ENCODE results near the gene CCDC201. TPM values are rescaled to one million over a fixed set of nuclear protein-coding genes. Genes with fewer than 3 reads are reported as not detected.
A peak's percentile ranks its signal among the peaks of the same experiment; 100 is the strongest.

Gene CCDC201, protein sequence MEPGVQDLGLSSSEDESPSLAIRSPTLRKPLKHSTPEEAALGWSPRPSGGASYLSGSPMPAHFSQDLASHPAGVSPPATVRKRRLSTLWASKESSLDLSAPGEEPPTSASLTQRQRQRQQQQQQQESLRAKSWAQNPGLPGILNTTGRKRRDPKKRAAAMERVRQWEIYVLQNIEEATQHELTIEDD
- not detected for total RNA-seq
- not detected for polyA plus RNA-seq
- 0 reads per million in 6 experiments for total RNA-seq

GRCh38 chr7:45873035-45873354 lies at the start of gene CCDC201:
CCDC201 (minus strand) TSS chr7:45873082; CDS start chr7:45873007, 75 bp downstream.
- peaks cover 0 to 9% (median 5%) of the 10 kb centered on the region in 5 donors for H3K27me3 Mint-ChIP-seq
- DNase-seq, result no peak
- H3K27ac Mint-ChIP-seq, result no peak within 1 kb of the TSS
- H3K36me3 Mint-ChIP-seq, result no peaks in the 10 kb centered on the region
- H3K9me3 Mint-ChIP-seq, result peaks cover 0 to 19% (median 0%) of the 10 kb centered on the region in 9 donors
- ATAC-seq, result no peak
- POLR2A ChIA-PET, result no interaction called here
- H3K4me3 Mint-ChIP-seq, result no peak within 1 kb of the TSS
- no peaks in the 10 kb centered on the region for H3K4me1 Mint-ChIP-seq

DNA sequence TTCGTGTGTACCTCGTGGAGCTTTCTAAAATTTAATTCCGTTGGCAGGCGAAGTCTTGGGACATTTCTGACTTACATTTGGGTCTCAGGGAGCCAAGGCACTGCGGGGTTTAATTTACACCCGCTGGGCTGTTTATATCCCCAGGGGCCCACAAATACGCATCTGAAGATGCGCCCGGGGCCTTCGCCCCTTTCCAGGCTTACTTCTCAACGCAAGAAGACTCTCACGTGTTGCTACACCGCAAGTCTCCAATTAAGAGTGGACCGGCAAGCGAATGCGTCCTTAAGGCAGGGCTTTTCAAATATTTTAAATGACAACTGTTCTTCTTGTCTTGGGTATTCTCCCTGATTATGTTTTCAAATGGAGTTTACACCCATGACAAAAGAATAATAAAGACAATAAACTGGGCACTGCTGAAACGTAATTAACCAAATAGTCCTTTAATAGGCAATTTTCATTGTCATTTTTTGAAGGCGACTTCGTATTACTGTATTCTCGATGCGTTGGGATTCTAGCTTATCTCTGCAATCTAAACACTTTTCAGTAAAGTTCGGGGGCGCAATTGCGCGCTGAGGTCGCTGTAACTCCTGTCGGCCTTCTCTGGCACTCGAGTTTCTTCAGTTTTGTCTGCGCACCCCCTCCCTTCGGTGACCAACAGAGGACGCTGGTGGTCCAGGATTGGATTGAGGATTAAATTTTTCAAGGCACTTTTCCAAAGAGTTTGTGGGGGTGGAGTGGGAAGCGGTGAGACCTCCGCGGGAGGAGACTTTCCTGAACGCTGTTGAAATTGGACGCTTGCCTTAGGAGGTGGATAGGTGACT lies 49.0 kb upstream of the CCDC201 start:
- Mint-ChIP-seq H3K36me3 (no peaks in the 10 kb centered on the region), H3K9me3 (no peaks in the 10 kb centered on the region), H3K27me3 (peaks cover 12 to 66% (median 46%) of the 10 kb centered on the region in 5 donors), H3K27ac (peak overlapping the region in 4 of 10 donors; percentile 61 to 93 (median 74)), H3K4me3 (peak overlapping the region; percentile 58 to 80 (median 68)), H3K4me1 (peaks cover 10 to 29% (median 27%) of the 10 kb centered on the region in 4 donors)
- peak in 2 of 10 donors; percentile 9 to 13 for DNase-seq
- POLR2A ChIA-PET, result interaction anchor here (0.5 to 2.8 kb wide), 3 partner anchors 18 to 422 kb away, joined by 3 to 11 read pairs (median 4); no protein-coding TSS in a partner anchor
- ATAC-seq, result no peak

GRCh38 chr7:45921381-45921698 lies 48.5 kb upstream of the CCDC201 start:
- POLR2A ChIA-PET, result interaction anchor here (0.5 to 2.8 kb wide), 3 partner anchors 16 to 150 kb away, joined by 4 to 11 read pairs (median 5); no protein-coding TSS in a partner anchor
- no peaks in the 10 kb centered on the region for H3K9me3 Mint-ChIP-seq
- peaks cover 12 to 69% (median 49%) of the 10 kb centered on the region in 5 donors for H3K27me3 Mint-ChIP-seq
- ATAC-seq (no peak), DNase-seq (no peak)
- peak overlapping the region in 9 of 10 donors; percentile 20 to 75 (median 64) for H3K4me3 Mint-ChIP-seq
- peak overlapping the region in 2 of 10 donors; percentile 39 to 66 for H3K27ac Mint-ChIP-seq
- H3K4me1 Mint-ChIP-seq, result peaks cover 10 to 29% (median 27%) of the 10 kb centered on the region in 4 donors
- H3K36me3 Mint-ChIP-seq, result no peaks in the 10 kb centered on the region

DNA sequence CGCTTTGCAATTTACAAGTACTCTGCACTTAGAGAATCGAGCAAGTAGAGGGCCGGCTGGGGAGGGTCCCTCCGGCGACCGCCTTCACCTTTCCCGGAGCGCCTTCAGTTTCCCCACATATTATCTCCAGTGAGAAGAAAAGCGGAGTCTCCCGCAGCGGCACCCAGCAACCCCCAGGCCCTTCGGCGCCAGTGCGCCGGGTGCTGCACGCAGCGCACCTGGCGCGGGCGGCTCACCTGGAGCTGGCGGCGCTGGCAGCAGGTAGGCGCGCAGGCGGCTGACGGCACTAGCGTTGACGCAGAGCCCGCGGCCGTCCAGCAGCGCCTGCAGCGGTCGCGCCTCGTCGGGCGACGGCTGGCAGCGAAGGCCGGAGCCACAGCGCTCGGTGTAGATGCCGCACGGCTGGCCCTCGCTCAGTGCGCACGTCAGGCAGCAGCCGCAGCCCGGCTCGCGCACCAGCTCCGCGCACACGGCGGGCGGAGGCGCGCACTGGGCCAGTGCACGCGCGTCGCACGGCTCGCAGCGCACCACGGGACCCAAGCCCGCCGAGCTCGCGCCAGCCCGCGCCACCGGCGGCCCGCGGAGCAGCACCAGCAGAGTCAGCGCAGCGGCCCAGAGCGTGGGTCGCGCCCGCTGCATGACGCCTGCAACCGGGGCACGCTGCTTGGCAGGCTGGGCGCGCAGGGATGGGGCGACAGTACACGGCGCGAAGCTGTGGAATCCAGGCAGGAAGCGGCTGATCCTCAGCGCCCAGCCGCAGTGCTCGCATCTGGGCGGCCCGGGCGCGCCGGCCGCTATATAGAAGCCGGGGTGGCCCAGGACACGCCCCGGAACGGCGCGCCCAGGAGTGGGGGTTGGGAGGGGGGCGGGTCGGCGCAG lies 47.9 kb upstream of the CCDC201 start, which contains the start of gene IGFBP3:
TSS of gene IGFBP3 (minus strand) at position 771 of the 879 bp plus-strand sequence. CDS start at position 639, 132 bp downstream.
- Mint-ChIP-seq H3K27ac (peak within 1 kb of the TSS in 6 of 10 donors; percentile 14 to 81 (median 50)), H3K36me3 (no peaks in the 10 kb centered on the region), H3K4me3 (peak within 1 kb of the TSS; percentile 64 to 83 (median 75)), H3K4me1 (peaks cover 10 to 29% (median 27%) of the 10 kb centered on the region in 4 donors), H3K27me3 (peaks cover 16 to 72% (median 55%) of the 10 kb centered on the region in 5 donors), H3K9me3 (no peaks in the 10 kb centered on the region)
- DNase-seq (peak in 3 of 10 donors; percentile 5 to 20 (median 13)), ATAC-seq (peak; percentile 59 to 61)
- POLR2A ChIA-PET, result interaction anchor here (0.5 to 2.8 kb wide), 3 partner anchors 17 to 149 kb away, joined by 4 to 11 read pairs (median 5); no protein-coding TSS in a partner anchor

DNA sequence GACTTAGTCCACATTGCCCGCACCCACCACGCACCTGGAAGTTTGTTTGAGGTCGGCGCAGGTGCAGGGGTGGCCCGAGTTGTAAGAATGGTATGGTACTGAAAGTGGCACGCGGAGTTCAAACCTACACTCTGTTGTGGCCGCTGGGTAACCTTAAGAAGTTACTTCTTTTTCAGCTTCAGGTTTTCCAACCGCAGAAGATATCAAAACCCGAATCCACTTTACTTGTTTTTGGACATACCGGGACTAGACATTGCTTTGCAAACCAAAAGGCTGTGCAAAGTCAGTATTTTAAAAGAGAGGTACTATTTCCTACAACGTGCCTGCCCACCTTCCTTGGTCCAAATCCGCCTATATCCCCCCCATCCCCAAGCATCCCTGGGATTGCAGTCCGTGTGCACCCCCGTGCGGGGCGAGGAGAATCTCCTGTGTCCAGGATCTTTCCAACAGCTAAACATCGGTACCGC lies 47.1 kb upstream of the CCDC201 start:
- Mint-ChIP-seq H3K9me3 (no peaks in the 10 kb centered on the region), H3K4me1 (peaks cover 10 to 29% (median 27%) of the 10 kb centered on the region in 4 donors), H3K36me3 (no peaks in the 10 kb centered on the region), H3K27ac (peak overlapping the region in 3 of 10 donors; percentile 14 to 57 (median 20)), H3K27me3 (peaks cover 17 to 69% (median 55%) of the 10 kb centered on the region in 5 donors), H3K4me3 (peak overlapping the region; percentile 45 to 83 (median 71))
- DNase-seq, result no peak
- POLR2A ChIA-PET, result no interaction called here
- peak in 1 of 2 donors; percentile 15 for ATAC-seq

DNA sequence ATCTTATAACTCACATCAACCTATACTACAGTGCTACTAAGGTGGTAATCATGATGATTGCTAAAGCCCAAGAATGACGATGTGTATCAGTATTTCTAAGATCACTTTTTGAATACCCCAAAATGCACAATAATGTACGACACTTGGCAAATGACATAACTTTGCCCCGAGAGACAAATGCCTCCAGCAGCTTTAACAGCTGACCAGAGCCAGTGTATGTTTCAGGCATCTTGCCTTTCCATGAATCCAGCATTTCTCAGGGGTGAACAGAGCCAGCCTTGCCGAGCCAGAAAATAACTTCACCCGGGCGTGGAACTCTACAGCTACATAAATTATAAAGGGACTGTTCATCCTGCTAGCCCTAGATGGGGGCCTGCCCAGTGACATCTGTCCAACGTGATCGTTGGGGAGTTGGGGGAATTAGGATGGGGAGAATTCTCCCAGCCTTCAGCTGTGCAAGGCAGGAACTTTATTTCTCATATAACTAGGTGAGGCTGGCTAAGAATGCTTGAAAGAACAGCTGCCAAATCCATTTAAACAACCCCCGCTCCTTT lies 46.4 kb upstream of the CCDC201 start:
- Mint-ChIP-seq H3K27me3 (peaks cover 14 to 62% (median 52%) of the 10 kb centered on the region in 5 donors), H3K9me3 (no peaks in the 10 kb centered on the region), H3K4me3 (peak overlapping the region in 5 of 10 donors; percentile 25 to 77 (median 67)), H3K36me3 (no peaks in the 10 kb centered on the region), H3K27ac (no peak overlapping the region), H3K4me1 (peaks cover 10 to 29% (median 27%) of the 10 kb centered on the region in 4 donors)
- POLR2A ChIA-PET, result no interaction called here
- ATAC-seq (no peak), DNase-seq (no peak)

- no peak for ATAC-seq
- Mint-ChIP-seq H3K4me1 (peaks cover 10 to 29% (median 27%) of the 10 kb centered on the region in 4 donors), H3K27ac (no peak overlapping the region)
Measured at GRCh38 chr7:45918556-45918955, 45.7 kb upstream of the CCDC201 start.

GRCh38 chr7:45917658-45918057 lies 44.8 kb upstream of the CCDC201 start:
- Mint-ChIP-seq H3K27ac (no peak overlapping the region), H3K9me3 (no peaks in the 10 kb centered on the region), H3K4me1 (peaks cover 3 to 22% (median 19%) of the 10 kb centered on the region in 4 donors), H3K27me3 (peaks cover 14 to 55% (median 41%) of the 10 kb centered on the region in 5 donors), H3K36me3 (no peaks in the 10 kb centered on the region), H3K4me3 (peak overlapping the region in 2 of 10 donors; percentile 27 to 55)
- POLR2A ChIA-PET, result no interaction called here
- peak; percentile 26 to 35 for ATAC-seq
- DNase-seq, result peak; percentile 27 to 84 (median 68)

More at GRCh38 chr7:45918556-45918955, 45.7 kb upstream of the CCDC201 start:
- Mint-ChIP-seq H3K27me3 (peaks cover 14 to 56% (median 49%) of the 10 kb centered on the region in 5 donors), H3K4me3 (no peak overlapping the region), H3K9me3 (no peaks in the 10 kb centered on the region), H3K36me3 (no peaks in the 10 kb centered on the region)
- DNase-seq, result no peak
- POLR2A ChIA-PET, result no interaction called here

DNA sequence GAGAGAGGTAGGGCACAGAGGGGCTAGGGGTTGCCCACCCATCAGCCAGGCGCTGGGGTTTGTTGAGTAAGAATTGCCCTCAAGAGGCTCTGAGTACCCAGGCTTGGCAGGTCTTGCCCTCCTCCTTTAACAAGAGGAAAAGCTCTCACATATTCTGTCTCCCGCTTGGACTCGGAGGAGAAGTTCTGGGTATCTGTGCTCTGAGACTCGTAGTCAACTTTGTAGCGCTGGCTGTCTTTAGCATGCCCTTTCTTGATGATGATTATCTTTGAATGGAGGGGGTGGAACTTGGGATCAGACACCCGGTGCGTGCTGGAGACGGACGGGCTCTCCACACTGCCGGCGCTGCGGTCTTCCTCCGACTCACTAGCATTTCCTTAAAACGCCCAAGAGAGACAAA lies 44.2 kb upstream of the CCDC201 start:
- Mint-ChIP-seq H3K4me1 (peaks cover 0 to 16% (median 13%) of the 10 kb centered on the region in 4 donors), H3K9me3 (no peaks in the 10 kb centered on the region), H3K36me3 (no peaks in the 10 kb centered on the region), H3K27me3 (peaks cover 13 to 49% (median 35%) of the 10 kb centered on the region in 5 donors), H3K4me3 (peak overlapping the region in 1 of 10 donors; percentile 22), H3K27ac (no peak overlapping the region)
- no peak for ATAC-seq
- DNase-seq, result no peak
- POLR2A ChIA-PET, result no interaction called here

- Mint-ChIP-seq H3K4me3 (no peak overlapping the region), H3K27ac (no peak overlapping the region), H3K36me3 (no peaks in the 10 kb centered on the region), H3K4me1 (peaks cover 0 to 11% (median 8%) of the 10 kb centered on the region in 4 donors), H3K27me3 (peaks cover 13 to 58% (median 38%) of the 10 kb centered on the region in 5 donors), H3K9me3 (no peaks in the 10 kb centered on the region)
- ATAC-seq (no peak), DNase-seq (no peak)
- POLR2A ChIA-PET, result no interaction called here
Measured at GRCh38 chr7:45915606-45916005, 42.7 kb upstream of the CCDC201 start.

DNA sequence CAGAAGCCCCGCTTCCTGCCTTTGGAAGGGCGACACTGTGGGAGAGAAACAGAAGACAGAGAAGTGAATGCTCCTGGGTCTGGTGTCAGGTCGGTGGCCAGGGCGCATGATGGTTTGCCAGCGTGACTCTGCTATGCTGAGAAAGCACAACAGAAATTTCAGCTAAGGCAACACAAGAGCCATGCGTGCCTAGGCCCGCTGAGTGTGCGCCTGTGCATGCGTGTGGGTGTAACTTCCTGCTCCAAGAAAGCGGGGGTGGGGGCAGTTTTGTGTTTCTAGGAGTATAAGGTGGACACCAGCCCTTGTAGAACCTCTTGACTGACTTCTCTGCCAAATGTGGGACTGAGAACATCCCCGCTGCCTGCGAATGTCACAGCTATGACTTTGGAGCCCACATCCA lies 42.0 kb upstream of the CCDC201 start:
- DNase-seq (no peak), ATAC-seq (no peak)
- Mint-ChIP-seq H3K27me3 (peaks cover 13 to 52% (median 33%) of the 10 kb centered on the region in 5 donors), H3K9me3 (no peaks in the 10 kb centered on the region), H3K4me1 (peaks cover 0 to 6% (median 1%) of the 10 kb centered on the region in 4 donors), H3K4me3 (no peak overlapping the region), H3K36me3 (no peaks in the 10 kb centered on the region), H3K27ac (no peak overlapping the region)
- POLR2A ChIA-PET, result no interaction called here
